NCI-H2171 (cell line): ENCODE measurements around the gene KCNH2.
"Not testable (repeated sequence)": the region's sequence is repeated elsewhere in the genome, so short reads cannot be mapped to it uniquely, and the experiment has no call there.

ENCODE experiments used
- DNase-seq: peaks from one replicate; lab custom pipeline; 2025; lab: John Stamatoyannopoulos, UW

KCNH2 gene

DNA sequence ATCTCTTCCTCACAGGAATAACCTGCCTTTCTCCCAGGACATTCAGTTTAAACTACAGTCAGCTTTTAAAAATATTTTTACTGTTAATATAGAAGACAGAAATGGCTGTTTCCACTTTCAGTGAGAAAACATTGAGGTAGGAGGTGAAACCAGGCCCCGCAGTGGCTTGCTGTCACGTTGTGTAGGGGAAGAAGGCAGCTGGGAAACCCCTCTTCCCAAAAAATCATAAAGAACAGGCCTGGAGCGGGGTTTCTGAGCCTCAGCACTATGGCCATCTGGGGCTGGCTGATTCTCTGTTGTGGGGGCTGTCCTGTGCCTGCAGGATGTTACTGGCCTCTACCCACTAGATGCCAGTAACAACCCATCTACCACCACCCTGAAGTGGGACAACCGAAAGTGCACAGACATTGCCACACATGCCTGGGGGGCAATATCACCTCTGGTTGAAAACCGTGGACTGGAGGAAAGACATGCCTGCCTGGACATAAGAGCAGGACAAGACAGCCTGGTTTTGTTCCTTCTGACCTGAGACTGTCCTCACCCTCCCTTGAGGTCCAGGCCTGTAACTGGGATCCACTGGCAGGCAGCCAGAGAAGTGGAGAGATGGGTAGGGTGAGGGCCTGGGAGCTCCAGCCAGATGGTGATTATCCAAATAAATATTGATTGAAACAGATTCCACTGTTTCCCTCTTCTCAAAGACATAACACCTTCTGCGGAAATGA, 43.9 kb downstream of the KCNH2 start:
- DNase-seq = no peak

DNA sequence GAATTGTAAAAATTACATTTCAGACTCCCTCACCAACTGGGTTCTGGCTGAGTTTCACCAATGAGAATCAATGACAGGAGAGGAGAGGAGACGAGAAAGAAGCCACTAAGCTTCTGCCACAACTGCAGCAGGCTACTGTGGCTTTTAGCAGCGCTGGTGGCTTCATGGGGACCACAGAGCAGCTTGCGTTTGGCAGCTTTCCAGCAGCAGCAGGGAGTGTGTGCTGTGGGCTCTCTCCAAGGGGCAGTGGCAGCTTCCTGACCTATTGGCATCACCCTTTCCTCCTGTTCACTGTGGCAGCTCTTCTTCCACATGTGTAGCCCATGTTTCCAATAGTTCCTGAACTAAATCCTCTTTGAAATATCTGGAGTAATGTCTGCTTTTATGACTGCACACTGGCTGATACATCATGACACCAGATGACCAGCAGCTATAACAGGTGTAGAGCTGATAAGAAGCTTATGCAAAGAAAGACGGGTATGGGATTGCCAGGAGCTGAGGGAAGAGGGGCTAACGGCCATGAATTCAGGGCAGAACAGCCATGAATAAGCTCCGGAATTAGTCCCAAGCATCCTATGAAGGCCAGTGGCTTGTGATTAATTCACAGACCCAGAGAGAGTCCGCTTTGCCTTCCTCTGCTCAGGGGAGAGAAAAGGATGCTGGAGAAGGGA, 46.8 kb downstream of the KCNH2 start:
- no peak for DNase-seq

DNA sequence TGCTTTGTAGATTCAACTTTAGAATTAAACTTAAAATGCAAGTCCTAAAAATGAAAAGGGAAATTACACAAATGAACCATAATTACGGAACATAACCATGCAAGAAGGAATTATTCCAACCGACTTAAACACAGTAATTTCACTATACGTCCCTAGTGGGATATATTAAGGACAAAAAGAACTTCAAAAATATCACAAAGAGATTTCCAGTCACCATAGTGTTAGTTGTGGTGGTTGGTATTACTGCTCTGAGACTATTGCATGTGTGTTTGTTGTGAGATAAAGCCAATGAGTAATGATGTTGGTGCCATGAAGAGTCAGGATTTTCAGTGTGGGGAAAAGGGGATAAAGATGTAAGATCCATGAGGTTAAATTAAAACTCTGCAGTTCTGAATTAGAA, 49.6 kb downstream of the KCNH2 start:
- no peak for DNase-seq

DNA sequence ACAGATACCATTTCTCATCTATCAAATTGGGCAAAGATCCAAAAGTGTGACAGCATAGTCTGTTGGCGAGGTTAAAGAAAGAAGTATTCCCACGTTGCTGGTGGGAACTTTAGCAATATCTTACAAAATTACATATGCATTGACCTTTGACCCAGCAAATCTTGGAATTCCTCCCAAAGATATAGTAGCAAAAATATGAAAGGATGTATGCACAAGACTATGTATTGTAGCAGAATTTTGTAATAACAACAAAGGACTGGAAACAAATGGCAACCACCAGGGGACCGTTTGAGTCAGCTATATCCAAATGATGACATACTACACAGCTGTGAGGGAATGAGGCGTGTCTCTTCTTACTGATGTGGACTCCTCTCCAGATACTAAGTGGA, 50.2 kb downstream of the KCNH2 start:
- no peak for DNase-seq

DNA sequence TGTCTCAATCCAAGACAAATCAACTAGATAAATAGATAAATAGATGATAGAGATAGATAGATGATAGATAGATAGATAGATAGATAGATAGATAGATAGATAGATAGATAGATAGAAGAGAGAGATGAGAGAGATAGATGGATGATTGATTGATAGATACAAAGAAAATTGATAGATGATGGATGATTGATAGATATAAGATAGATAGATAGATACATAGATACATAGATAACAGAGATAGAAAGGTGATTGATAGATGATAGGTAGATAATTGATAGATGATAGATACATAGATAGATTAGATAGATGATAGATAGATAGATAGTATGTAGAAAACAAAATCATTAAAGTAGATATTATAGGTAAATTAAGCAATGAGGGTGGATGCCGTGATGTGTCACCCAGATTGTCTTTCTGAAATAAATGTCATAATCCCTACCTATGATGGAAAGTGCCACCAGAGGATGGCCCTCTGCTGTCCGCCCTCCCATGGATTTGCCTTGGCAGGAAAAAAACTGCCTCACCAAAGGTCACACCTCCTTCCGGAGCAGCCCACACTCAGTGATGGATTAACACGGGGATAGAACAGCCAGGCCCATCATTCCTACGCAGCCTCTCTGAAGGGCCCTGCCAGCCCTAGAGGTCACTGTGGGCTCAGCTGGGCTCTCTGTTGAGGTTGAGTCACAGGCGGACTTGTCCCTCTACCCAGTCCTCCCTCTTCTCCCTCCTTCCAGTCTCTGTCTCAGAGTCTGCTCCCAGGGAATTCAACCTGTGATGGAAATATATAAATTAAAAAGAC, 50.8 kb downstream of the KCNH2 start:
- DNase-seq = no peak

DNA sequence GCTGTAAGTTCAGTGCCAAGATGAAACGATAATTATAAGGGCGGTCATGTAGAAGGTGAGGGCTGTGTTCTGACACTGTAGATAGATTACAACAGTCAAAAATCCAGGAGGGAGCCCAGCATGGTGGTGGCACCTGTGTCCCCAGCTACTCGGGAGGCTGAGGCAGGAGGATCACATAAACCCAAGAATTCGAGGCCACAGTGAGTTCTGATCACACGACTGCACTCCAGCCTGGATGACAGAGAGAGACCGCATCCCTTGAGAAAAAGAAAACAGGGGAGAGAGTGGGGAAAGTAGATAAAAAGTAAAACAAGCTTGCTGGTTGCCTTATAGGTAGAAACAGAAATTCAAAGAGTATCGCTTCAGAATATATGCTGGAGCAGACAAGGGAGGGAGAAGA, 52.1 kb downstream of the KCNH2 start:
- no peak for DNase-seq

DNA sequence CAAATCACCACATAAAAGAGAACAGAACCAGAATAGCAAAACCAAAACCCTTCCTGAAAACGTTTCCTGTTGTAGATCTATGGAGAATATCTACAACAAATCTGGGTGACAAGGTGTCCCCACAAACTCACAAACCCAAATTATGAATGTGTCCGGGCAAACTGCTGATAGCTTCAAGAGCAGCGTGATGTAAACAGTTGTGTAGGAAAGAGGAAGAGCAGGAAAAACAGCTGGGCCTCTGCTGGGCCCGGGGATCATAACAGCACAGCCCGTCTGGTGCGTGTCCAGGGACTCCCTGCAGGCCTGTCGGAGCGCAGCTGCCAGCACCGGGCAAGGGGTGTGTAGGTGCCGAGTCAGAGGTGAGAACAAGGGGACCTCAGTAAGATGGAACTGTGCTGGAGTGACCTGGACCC, 53.7 kb downstream of the KCNH2 start:
- no peak for DNase-seq

DNA sequence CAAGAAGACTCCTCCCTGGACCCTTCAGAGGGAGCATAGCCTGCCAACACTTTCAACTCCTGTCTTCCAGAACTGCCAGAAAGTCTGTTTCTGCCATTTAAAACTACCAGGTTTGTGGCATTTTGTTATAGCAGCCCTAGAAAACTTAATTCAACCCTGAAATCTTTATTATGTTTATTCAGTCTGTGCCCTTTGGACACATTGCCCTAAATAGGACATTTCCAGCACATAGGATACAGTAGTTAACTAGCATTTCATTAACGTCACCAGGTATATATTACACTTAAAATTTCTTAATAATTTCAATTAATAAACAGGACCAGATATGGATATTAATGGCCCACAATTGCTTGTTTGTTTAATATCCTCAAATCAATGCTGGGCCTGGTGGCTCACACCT, 54.3 kb downstream of the KCNH2 start:
- no peak for DNase-seq

DNA sequence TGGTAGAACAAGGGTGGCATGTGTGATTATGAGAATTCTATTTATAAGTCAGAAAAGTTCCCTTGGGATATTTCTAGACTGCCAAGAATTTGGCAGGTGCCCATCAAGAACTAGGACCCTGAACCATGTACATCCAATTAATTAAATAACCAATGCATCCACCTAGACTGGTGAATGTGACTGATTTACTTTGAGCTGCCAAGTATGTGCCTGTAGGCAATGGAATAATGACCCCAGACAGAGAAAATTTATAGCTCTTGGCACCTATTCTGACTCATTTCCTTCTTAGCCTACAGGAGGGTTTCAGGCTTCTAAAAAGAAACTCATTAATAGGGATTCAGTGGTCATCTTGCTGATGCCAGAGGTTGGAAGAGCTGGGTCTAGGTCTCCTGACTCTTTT, 54.9 kb downstream of the KCNH2 start:
- no peak for DNase-seq

DNA sequence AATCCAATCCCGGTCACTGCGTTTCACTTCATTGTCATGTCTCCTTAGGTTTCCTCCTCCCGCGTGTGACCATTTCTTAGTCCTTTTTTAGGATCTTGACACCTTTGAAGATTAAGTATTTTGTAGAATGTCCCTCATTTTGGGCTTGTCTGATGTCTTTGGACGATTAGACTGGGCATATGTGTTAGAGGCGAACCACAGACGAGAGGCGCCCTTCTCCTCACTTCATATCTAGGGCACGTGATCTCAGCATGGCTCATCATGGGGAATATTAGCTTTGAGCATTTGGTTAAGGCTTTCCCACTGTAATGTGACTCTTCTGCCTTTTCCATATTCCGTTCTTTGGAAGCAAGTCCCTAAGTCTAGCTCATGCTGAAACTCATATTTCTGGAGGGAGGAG, 59.0 kb downstream of the KCNH2 start:
- no peak for DNase-seq

DNA sequence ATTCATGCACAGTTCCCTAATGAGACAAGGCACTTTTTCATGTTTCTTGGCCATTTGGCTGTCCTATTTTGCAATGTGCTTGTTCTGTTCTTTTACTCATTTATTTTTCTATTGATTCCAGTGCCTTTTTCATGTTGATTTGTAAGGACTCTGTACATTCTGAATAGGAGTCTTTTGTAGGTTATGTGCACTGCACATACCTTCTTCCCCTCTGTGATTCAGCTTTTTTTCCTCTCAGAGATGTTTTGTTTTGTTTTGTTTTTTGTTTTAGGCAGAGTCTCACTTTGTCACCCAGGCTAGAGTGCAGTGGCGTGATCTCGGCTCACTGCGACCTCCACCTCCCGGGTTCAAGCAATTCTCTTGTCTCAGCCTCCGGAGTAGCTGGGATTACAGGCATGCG, 59.7 kb downstream of the KCNH2 start:
- DNase-seq = no peak

DNA sequence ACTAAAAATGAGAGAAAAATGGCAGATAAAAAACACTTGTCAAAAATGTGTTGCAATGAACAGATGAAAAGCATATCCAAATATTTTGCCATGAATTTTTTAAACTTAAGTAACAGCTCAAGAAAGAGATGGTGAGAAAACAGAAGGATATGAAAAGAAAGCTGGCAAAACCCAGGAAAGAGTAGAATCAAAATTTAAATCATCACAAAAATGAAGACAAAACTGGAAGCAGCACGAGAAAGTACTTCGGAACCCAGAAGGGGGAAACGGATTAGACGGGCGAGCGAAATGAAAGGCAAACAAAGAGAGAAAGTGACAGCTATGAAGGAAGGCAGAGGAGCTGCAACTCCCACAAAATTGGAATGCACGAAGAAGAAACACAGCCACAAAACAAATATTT, 60.2 kb downstream of the KCNH2 start:
- DNase-seq = no peak

DNA sequence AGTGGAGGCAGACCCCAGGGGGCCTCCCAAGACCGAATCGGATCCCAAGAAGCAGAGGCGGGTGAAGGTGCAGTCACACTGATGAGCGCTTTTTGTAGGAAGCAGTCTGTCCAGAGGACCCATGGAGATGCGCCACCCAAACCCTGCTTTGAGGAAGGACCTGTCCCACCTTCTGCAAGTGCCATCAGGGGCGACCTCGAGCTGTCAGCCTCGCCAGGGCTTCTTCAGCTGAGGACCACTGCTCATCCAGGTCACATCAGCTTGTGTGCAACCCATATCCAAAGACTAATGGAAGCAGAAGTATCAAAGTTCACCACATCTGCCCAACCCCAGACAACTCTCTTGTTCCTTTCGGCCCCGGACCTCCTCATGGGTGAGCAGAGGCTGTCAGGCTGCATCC, 61.5 kb downstream of the KCNH2 start:
- DNase-seq = no peak

DNA sequence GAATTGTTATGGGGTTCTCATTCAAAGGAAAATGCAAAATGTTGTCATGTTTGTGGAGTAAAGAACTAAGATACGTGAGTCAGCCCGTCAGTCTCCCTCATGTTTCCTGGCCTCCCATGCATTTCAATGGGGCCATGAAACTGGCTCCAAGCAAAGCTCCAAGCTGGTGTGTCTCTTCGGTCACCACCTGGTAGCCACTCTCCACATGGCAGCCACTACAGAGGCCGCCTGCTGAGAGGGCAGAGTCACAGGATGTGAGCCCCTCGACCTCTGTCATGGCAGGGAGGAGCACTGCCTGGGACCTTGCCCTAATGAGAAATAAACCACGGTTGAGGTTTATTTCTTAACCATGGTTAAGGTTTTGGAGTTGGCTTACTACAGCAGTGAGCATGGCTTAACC, 63.2 kb downstream of the KCNH2 start:
- DNase-seq = no peak

DNA sequence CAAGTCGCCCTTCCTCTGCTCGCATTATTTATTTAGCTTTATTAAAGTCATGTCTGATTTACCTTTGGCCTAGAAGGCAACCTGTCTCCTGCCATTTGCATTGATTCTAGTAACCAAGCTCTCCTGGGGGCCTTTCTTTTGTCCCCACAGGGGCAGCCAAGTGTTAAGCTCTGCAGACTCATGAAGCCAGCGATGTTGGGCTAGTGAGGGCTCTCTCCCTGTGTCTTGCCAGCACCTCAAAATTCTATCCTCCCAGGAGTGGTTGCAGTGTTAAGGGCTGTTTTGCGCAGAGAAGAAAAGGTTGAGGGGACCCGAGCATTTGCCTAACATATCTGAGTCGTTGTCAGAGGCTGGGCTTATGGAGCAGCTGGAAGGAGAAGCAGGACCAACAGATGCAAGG, 63.9 kb downstream of the KCNH2 start:
- no peak for DNase-seq

DNA sequence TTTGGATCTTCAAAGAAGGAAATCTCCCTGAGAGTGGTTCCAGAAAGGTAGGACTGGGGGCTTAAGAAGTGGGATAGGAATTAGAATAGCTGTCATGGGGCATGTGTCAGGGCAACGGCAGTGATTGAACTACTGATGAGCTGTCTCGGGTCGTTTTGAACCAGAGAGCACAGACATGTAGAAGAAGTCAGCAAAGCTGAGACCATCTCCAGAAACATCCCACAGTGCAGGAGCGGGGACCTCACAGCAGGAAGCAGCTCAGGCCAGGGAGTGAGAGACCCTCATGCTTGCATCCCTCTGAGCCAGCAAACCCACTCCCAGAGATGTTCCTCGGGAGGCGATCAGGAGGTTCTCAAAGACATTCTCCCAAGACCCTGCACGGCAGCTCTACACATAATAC, 65.7 kb downstream of the KCNH2 start:
- DNase-seq = no peak

DNA sequence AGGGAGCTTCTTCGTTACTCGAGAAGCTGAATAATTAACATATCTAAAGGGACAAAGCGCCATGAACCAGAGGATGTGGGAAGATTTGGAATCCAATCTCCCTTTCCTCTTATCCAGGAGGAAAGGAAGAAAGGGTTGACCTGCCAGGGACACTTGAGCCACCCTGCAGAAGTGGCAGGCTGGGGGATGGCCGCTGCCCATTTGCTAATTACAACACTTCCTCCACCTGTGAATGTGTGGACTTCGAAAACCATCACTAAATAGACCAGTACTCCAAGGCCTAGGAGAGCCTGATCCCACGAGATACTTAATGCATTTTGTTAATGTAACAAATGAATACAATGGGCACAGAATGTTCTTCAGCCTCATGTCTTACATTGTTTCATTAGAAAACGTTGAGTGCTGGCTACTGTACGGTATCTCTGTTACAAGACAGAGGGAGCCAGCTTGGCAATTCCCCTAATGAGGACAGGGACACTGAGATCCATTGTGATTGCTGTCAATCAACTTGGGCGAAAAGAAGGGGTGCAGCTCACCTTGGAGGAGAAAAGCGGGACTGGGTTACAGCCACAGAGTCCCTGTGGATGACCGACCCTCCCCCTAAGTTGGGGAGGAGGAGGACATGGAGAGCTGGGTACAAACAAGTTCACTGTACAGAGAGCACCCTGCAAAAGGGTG, 66.4 kb downstream of the KCNH2 start:
- no peak for DNase-seq

DNA sequence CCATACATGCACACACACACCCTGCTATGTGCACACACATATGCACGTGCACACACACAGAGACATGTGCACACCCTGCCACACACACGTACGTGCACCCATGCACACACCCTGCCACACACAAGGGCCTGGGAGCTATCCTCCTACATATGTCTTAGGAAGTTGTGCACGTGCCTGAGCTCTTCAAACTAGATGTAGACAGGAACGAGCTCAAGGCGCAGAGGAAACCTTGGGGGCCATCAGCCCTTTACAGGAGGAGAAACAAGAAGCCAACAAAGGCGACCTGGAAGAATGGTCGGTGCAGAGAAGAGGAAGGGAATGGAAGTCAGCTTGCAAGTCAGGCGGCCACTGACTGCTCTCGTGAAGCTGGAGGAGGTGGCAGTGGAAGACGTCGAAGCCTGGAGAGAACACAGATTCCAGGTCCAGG, 67.1 kb downstream of the KCNH2 start:
- DNase-seq = no peak

DNA sequence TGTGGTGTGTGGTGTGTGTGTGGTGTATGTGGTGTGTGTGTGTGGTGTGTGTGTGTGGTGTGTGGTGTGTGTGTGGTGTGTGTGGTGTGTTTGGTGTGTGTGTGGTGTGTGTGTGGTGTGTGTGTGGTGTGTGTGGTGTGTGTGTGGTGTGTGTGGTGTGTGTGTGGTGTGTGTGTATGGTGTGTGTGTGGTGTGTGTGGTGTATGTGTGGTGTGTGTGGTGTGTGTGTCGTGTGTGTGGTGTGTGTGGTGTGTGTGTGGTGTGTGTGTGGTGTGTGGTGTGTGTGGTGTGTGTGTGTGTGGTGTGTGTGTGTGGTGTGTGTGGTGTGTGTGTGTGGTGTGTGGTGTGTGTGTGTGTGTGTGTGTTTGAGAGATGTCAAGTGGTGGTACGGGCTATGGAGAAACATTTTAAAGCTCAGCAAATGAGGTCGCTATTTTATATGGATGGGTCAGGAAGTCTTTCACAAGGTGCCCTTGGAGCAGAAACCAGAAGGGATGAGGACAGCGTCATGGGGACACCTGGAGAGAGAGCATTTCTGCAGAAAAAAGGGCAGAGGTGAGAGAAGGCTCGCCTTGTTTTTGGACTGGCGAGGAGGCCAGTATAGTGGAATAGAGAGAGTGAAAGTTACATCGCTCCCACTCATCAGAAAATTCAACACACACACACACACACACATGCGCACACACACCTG, 67.7 kb downstream of the KCNH2 start:
- not testable (repeated sequence) for DNase-seq

DNA sequence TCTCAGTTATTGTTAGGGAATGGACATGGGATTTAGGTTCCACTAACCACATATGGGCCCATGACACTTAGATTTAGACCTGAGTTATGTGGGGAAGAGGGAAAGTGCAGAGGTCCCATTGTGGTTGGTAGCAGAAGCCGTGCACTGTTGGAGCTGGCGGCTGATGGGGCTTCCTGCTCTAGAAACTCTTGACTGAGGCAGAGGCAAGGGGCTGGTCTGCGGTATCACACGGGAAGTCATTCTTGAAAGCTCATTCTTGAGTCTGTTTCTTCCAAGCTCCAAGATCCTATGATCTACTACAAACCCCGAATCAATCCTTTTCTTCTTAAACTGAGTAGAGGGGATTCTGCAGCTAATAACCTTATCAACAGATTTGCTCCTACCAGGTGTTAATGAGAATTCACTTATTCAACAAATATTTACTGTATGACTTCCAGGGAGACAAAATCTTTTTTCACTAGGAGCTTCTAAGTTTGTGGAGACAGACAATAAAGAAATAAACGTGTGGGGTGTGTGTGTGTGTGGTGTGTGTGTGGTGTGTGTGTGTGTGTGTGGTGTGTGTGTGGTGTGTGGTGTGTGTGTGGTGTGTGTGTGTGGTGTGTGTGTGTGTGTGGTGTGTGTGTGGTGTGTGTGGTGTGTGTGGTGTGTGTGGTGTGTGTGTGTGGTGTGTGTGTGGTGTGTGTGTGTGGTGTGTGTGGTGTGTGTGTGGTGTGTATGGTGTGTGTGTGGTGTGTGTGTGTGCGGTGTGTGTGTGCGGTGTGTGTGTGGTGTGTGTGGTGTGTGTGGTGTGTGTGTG, 68.7 kb downstream of the KCNH2 start:
- no peak for DNase-seq

DNA sequence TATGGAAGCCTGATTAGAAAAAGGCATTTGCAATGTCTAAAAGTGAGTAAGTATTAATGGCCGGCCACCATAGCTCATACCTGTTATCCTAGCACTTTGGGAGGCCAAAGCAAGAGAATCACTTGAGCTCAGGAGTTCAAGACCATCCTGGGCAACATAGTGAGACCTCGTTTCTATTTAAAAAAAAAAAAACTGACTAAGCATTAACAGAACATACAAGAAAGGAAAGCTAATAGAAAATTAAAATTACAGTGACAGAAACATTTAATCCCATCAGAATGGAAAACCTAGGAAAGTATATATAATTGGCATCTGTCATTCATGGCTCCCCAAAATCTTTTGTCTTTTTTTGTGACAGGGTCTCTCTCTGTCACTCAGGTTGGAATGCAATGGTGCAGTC, 69.9 kb downstream of the KCNH2 start:
- no peak for DNase-seq
